Activated CD8-positive, alpha-beta memory T cell treated with anti-CD3 and anti-CD28 coated beads for 4 hours (primary cell): ENCODE results near the gene DGKH.
"Not testable (repeated sequence)": the region's sequence is repeated elsewhere in the genome, so short reads cannot be mapped to it uniquely, and the experiment has no call there.

Source experiments
- DNase-seq, 2 donors: peaks; one replicate each; pipeline ENCODE4 v3.0.0-alpha.2; 2020; ENCODE audit warnings: low read depth in 2 of 2

The DGKH gene

DNA sequence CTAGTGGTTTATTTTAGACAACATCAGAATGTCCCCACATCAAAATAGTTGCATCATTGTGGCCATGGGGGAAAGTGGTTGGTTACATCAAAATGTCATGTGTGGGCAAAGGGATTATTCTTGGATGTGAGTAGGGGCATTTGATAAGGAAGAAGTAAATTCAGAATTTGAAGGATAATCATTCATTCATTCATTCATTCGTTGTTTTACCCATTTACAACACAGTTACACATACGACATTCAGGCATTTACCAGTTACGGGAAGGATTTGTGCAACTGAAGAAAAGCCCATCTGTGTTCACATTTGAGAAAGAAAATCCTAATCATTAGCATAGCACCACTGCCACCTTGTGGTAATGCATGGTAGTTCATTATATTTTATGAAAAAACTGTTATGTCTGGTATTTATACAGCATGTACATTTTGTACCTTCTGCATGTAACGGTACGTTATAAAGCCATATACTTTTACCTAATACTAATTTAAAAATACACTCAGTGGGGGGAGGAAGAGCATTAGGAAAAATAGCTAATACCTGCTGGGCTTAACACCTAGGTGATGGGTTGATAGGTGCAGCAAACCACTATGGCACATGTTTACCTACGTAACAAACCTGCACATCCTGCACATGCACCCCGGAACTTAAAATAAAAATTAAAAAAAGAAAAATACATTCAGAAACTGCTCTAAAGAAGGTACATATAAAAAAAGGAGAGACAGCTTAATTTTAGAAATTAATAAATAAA is 62.1 kb downstream of the DGKH start:
- DNase-seq: no peak

DNA sequence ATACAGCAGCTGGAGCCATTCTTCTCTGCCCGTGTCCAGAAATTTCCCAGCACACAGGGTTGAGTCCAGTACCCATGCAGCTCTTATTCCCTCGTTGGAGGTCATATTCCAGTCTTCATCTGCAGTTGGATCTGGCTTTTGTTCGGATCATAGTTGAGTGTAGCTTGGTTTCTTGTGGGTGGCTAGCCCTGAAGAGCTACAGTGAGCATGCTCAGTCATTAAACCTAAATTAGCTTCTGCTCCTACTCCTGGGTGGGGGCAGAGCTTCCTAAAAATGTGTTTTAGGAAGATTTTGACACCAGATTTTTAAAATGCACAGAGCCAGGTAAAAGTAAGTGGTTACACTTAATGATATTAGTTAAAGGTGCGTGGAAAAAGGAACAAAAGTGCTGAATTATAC is 64.4 kb downstream of the DGKH start:
- no peak for DNase-seq

DNA sequence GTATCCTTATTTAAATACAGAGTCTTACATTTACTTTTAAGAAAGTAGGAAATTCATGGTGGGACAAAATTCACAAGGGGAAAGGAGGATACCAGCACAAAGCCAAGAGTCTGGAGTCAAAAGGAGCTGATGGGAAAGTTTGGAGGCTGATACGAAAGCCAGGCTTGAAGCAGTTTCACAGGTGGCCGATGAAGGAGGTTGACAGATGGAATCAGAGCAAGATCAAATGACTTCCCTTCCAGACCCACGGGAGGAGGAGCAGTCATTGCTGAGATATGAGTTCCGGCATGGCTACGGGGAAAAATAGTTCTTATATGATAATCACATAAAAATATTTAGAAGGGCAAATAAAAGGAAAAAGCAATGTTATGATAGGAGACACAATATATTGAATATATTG is 65.0 kb downstream of the DGKH start:
- no peak for DNase-seq

DNA sequence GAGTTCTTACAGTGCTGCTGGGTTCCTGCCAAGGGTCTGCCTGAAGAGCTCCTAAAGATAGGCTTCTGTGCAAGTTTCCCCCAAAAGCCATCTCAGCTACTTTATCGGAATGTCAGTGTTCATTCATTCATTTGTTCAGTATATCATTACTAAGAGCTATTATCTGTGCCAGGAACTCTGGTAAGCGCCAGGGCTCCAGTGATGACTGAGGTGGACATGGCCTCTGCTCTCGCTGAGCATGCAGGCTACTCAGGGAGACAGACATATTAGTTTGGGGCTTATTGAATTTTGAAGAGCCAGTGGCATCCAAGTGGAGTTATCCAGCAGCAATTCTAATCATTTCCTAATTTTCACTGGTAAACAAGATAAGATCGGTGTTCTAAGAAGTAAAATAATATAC is 65.8 kb downstream of the DGKH start:
- DNase-seq: no peak

DNA sequence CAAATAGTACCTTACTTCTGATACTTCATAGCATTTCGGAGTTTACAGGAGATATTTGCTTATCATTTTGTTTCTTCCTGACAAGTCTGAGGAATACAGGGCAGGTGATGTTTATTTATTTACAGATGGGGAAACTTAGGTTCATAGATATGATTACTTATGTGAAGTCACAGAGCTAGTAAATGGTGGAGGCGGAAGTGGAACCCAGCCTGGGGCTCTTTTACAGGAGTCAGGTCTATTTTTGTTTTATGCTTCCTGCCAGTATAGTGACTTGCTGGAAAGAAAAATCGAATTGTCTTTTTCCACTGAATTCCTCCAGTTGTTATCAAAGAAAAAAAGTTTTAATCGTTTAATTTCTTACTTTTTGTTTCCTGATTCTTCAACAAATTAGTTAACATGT is 66.5 kb downstream of the DGKH start:
- no peak for DNase-seq

DNA sequence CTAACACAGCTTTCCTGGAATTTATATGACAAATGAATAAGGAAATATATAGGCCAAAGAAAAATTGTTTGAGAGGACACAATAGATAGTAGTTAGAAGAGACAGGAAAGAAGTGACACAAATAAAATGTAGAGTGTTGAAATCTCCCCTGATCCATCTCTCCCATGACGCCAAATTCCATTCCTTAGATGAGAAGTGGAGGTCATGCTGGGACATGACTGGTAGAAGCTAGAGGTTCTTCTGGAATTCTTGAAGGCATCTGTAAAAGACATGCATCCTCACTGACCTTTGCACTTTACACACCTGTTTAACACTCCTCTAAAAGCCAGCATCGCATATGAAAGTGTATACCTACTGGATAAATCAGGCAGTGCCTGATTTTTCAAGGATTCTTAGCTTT is 67.8 kb downstream of the DGKH start:
- DNase-seq: no peak

DNA sequence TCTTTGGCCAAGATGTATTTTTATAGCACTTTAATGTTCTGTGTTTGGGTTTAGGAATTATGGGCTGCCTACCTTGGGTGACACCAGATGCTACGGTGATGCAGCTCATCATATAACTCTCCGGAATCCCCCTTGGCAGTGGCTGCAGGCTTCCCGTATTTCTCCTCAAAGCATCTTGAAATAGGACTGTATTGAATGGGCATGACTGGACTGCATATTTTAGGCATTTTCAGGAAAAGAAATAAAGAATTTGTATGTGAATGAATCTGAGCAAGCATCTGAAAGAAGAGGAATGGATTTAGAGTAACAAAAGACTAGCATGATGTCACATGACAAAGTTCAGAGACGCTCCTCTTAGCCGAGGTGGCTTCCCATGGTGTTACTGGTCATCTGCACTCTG is 70.6 kb downstream of the DGKH start:
- DNase-seq: no peak

DNA sequence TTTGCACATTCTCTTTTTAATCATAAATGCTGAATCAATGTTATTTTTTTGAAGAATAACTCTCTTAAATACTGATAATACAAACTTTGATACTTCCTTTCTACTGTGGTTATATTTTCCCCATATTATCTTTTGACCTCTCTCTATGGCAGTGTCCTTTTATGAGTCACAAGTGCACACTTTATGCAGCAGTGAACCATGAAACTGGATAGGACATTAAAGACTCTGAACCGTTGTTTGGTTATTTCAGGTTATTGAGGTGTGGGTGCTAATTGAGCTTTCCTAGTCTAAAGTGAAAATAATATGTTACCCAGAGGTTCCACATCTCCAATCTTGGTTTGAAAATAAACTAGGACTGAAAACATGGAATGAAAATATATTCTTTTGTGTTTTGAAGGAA is 71.4 kb downstream of the DGKH start:
- DNase-seq: no peak

DNA sequence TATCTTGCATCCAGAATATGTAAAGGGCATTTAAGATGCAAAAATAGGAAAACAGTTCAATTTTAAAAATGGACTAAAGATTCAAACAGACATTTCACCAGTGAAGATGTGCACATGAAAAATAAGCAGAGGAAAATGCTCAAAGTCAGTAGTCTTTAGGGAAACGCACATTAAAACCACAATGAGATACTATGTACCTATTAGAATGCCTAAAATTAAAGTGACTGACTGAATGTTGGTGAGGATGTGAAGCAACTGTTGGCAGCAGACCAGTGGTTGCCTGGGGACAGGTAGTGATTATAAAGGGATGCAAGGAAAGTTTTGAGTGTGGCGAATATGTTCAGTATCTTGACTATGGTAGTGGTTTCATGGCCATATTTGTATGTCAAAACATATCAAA is 75.2 kb downstream of the DGKH start:
- DNase-seq: no peak

DNA sequence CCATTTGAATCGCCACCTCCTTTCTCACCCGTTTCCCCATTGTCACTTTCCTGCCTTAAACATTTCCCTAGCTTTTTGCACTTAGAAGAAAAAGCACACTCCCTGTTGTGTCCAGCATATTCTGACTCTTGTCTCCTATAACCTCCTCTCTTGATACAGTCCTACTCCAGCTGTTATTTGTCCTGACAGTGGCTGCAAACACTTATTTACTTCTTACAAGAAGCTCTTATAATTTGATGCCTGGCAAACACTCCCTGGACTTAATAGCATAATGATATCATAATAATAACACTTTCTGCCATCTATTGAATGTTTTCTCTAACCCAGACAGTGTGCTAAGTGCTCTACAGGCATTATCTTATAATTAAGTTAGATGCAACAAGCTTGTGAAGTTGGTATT is 76.6 kb downstream of the DGKH start:
- no peak for DNase-seq

DNA sequence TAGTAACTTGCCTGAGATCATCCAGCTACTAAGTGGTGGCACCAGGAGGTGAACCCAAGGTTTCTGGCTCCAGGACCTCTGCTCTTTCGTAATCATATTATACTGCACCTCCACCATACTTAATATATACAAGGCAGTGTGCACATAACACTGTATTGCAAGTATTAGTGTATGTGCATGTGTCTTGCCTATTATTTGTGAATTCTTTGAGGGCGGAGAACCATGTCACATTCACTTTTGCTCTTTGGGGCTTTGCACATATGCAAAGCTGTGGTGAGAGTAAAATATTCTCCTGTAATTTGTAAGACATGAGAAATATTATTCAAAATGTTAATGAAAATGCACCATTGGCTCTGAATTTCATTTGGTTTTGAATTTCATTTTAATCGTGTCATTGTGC is 78.6 kb downstream of the DGKH start:
- DNase-seq: no peak

DNA sequence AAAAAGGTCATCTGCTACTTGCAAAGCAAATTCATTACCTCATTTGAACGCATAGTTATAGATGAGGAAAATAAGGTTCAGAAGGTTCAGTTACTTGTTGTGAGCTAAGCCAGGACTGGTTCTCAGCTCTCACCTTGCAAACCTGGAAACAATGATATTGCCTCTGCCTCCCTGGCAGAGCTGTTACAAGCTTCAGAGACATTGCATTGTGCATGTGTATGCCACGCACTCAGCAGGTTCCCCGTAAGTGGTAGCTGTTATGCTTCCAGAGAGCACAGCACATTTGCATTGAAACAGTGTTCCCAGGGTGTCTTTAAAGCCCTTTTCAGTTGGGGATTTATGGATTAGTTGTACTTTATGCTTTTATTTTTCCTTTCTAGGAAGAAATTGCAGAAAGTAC is 80.6 kb downstream of the DGKH start:
- DNase-seq: no peak

DNA sequence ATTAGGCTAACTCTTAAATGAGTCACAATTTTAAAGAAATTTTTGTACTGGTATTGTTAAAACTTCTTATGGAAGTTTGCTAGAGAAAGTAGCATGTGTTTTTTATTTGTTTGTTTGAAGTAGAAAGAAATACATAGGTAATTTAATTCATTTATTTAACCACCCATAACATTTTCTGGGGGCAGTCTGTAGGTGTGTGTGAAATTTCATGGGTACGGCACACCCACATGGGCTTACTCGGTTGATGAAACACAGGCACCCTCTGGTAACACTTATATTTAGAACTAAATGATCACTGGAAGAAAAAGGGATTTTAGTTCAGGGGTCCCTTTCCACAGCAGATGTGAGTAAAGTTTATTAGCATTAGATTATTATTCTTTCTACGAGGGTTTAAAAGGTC is 88.1 kb downstream of the DGKH start:
- DNase-seq: no peak

DNA sequence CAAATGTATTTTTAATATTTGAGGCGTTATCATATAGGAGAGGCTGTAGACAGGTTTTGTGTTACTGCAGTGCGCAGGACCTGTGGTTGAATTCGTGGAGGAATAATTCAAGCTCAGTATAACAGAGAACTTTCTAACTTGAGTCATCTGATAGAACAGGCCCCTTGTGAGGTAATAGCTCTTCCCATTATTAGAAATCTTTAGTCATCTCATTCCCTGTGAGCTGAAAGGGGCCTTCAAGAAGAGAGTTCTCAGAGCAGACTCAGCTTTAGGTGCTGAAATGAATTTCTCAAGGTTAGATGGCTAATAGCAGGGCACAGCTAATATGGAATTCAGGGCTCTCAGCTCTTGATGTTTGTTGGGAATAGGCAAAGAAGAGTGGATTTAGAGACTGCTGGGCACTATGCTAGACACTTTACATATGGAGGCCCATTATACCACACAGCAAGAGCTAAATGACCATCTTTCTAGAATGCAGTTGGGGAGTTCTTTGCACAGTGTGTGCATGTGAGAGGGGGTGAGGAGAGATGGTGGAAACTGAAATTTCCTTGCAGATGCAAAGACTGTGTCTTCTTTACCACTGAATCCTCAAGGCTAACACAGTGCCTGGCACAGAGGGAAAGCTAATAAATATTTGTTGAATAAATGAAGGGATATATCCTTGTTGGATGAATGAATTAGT is 89.5 kb downstream of the DGKH start:
- no peak for DNase-seq

DNA sequence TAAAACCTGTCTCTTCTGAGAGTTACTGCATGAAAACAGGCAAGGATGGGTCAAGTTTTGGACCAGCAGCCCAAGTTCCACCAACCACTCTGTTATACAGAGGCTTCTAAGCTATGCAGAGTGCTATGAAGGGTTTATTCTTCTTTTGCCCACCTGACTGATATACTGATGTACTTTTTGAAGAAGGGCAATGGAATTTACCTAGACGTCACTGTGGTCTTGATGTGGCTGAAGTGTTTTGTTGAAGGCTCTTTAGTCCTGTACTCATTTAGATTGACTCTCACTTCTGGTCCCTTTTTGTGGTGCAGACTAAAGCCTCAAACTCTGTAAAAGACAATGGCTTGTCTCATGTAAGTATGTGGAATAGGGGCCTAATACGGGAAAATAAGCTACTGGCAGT is 92.0 kb downstream of the DGKH start:
- DNase-seq: no peak

DNA sequence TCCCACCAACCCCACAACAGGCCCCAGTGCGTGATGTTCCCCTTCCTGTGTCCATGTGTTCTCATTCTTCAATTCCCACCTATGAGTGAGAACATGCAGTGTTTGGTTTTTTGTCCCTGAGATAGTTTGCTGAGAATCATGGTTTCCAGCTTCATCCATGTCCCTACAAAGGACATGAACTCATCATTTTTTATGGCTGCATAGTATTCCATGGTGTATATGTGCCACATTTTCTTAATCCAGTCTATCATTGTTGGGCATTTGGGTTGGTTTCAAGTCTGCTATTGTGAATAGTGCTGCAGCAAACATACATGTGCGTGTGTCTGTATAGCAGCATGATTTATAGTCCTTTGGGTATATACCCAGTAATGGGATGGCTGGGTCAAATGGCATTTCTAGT is 92.6 kb downstream of the DGKH start:
- DNase-seq: not testable (repeated sequence)

DNA sequence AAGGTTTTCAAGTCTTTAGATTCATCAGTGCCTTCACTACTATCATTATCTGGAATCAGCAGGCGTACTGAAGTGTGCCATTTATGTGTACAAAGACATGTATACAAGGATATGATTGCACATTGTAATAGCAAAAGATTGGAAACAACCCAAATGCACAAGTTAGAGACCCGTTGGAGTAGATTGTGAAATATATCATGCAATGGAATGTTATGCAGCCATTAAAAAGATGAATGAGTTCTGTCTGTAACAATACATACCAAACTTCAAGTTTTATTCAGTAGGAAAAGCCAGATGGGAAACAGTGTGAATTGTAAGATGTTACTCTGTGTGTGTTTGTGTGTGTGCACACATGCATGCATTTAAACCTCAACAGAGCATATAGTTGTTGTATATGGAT is 97.9 kb downstream of the DGKH start:
- no peak for DNase-seq

DNA sequence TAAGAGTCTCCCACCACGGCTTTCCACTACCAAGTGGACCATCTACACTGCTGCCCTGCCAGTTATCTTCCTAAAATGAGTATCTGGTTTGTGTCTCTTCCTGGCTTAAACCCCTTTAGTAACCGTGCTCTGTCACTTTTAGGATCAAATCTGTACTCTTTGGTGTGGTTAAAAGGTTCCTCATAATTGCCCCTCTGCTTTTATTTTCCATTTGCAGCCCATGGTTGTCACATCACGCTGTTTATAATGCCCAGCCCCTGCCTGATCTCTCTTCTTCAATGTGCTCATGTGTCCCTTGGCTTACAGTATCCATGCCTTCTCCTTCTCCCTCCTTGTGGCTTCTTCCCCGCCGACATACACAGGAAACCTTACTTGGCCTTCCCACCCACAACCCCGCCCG is 100.1 kb downstream of the DGKH start:
- DNase-seq: no peak

DNA sequence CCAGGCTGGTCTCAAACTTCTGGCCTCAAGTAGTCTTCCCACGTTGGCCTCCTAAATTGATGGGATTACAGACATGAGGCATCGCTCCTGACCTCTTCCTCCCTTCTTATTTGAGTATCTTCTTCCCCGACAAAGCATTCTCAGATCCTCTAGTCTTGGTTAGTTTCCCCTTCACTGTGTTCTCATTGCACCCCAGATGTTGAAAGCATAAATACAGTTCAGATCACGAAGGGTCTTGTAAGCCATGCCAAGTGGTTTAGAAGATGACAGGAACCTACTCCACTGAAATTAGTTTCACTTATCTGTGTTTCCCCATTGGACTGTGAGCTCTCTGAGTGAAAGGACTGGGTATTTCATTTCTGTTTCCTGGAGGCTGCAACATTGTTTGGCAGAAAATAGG is 100.7 kb downstream of the DGKH start:
- DNase-seq: no peak

DNA sequence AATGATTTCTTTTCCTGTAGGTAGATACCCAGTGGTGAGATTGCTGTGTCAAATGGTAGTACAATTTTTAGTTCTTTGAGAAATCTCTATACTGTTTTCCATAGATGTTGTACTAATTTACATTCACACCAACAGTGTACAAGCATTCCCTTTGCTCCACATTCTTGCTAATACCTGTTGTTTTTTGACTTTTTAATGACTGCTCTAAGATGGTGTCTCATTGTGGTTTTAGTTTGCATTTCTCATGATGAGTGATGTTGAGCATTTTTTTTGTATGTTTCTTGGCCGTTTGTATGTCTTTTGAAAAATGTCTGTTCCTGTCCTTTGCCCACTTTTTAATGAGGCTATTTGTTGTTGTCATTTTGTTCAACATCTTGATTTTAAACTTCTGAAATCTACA is 103.3 kb downstream of the DGKH start:
- DNase-seq: no peak

DNA sequence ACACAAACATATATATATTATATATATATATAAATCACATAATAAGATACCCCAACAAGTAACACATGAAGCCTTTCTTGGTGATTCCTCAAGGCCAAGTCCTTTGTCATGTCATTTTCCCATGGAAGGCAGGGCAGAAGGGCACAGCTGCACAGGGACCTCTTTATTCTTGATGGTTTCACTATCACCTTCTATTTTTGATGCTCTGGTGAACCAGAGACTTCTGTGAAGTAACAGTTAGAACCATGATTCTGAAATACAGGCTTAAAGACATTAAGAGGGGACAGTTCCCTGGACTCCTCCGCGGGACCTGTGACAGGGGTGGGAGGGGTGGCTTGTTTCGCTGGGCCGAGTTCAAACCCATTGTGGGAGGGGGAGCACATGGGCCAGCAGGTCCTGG is 104.0 kb downstream of the DGKH start:
- no peak for DNase-seq

DNA sequence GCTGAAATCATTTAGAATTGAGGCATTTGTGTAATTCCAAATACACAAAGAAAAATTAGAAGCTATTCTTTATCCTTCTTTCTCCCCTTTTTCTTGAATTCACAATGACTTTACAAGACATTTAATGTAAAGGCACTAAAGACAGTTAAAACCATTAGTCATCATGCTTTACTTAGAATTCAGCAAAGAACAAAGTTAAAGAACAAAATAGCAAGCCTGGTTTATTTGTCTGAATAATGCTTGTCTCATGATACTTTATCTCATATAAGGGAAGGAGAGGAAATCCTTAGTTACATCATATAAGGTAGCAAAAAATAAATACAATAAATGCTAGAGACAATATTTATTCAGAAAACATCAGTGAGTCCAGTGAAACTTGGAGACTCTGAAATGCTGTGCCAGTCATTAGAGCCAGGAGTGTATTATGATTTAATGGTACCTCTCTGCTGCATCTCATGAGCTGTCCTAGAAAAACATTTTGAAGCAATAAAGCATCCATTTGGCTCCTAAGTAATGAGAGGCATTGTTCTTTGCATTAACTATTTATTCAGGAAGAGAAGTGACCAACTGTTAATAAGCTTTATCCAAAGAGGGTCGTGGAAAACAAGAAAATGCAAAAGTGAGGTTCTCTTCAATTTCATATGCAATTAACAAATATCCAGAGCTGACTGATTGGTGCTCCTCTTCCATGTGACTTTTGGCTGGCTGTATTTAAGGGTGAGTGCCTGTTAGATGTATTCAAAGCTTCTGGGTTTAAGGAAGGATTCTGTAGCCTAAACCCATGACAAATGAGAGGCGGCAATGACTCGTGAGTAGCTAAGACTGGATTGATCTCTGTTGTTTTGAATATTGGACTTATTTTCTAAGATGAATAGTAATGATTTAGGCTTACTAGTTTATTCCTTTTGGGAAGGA is 105.0 kb downstream of the DGKH start:
- DNase-seq: no peak

DNA sequence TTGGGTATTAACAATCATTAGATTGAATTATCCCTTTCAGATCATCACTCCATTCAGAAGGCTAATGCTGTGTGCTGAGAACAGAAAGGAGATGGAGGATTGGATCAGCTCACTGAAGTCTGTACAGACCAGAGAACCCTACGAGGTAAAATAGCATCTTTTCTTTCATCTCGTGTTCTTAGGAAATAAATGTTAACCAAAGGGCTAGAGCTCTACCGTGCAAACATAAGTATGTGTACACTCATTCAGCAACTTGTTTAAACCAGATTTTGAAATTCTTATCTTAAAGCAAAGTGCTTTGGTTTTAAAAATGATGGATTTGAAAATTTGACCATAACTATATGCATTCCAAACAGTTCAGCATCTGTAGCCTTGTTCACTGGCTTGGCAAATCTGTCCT is 106.8 kb downstream of the DGKH start:
- DNase-seq: no peak
